HG03045 (cell line): ENCODE results near the gene FOLR2.
"Not testable (repeated sequence)": the region's sequence is repeated elsewhere in the genome, so short reads cannot be mapped to it uniquely, and the experiment has no call there.

Experiments
- ATAC-seq: cut with Tn5 transposase; IDR thresholded peaks from one replicate; pipeline ENCODE4 v1.9.1; 2021; ENCODE audit warnings: mild to moderate bottlenecking, moderate library complexity; ENCODE audit not compliant: unreplicated experiment

FOLR2 gene

GRCh38 chr11:72204886-72205285 is 11.7 kb upstream of the FOLR2 start:
- ATAC-seq = no peak

- ATAC-seq = not testable (repeated sequence)
Observed at GRCh38 chr11:72206794-72207193, 9.8 kb upstream of the FOLR2 start.

GRCh38 chr11:72208281-72208680 is 8.3 kb upstream of the FOLR2 start:
- ATAC-seq = no peak

GRCh38 chr11:72209101-72209500 is 7.5 kb upstream of the FOLR2 start:
- no peak for ATAC-seq

GRCh38 chr11:72217841-72218240 is 1.2 kb downstream of the FOLR2 start:
- ATAC-seq = no peak

GRCh38 chr11:72218251-72218745 is 1.7 kb downstream of the FOLR2 start:
- ATAC-seq = no peak

- no peak for ATAC-seq
Observed at GRCh38 chr11:72220696-72221363, 4.2 kb downstream of the FOLR2 start.

GRCh38 chr11:72221386-72222075 is 4.9 kb downstream of the FOLR2 start:
- ATAC-seq = no peak

- ATAC-seq = no peak
Observed at GRCh38 chr11:72222106-72222891, 5.7 kb downstream of the FOLR2 start.

- peak; percentile 67 for ATAC-seq
Observed at GRCh38 chr11:72222907-72223614, 6.5 kb downstream of the FOLR2 start.

GRCh38 chr11:72223615-72224563 is 7.3 kb downstream of the FOLR2 start:
- peak; percentile 61 for ATAC-seq

- no peak for ATAC-seq
Observed at GRCh38 chr11:72224564-72225410, 8.2 kb downstream of the FOLR2 start, which contains the start of gene INPPL1. INPPL1 (plus strand) TSS chr11:72224767; CDS start chr11:72224985, 218 bp downstream.

- ATAC-seq = no peak
Observed at GRCh38 chr11:72225411-72225951, 8.9 kb downstream of the FOLR2 start.

- no peak for ATAC-seq
Observed at GRCh38 chr11:72226701-72227100, 10.1 kb downstream of the FOLR2 start.

GRCh38 chr11:72227316-72228228 is 11.0 kb downstream of the FOLR2 start:
- no peak for ATAC-seq

- ATAC-seq = no peak
Observed at GRCh38 chr11:72228229-72228843, 11.7 kb downstream of the FOLR2 start.

- ATAC-seq = no peak
Observed at GRCh38 chr11:72228844-72229231, 12.2 kb downstream of the FOLR2 start.
